HG03095 (cell line): ENCODE measurements around the gene TMEM117.
A peak's percentile ranks its signal among the peaks of the same experiment; 100 is the strongest.

ENCODE experiments used
- ATAC-seq: cut with Tn5 transposase; IDR thresholded peaks from one replicate; pipeline ENCODE4 v1.9.1; 2021; ENCODE audit warnings: moderate library complexity; ENCODE audit not compliant: unreplicated experiment

Gene TMEM117

DNA sequence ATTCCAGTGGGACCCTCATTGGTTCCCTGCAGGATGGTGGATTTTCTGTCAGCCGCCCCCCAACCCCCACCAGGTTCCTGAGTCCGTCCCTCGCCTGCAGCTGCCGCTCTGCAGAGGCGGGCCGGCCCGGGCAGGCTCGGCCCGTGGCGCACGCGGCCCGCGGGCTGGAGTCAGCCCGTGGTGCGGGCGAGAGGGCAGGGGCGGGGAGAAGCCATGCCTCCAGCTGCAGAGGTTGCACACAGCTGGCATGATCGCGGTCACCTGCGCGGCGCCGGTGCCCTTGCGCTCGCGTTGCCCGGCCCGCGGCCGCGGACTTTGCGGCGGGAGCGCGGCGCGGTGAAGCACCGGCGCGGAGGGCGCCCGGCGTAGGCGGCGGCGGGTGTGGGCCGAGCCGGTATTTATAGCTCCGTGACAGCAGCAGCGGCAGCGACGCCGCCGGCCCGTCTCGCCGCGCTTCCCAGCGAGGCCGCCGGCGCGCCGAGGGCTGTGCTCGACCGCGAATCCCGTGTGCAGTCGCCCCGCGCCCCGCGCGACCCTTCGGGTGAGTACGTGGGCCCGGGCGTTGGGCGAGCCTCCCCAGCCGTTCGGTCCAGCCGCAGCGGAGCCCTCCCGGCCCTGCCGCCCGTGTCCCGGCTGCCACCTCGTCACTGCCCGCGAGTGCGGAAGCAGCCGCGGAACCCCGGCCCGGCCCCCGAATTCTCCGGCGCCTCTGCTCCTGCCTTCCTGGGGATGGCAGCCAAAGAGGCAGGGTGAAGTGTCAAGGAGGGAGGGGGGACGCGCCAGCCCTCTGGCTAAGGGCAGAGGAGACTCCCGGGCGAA is at the start of gene TMEM117:
Gene TMEM117 (plus strand): TSS at position 426 of the 819 bp plus-strand sequence.
- peak; percentile 74 for ATAC-seq

- ATAC-seq, result no peak
Measured at GRCh38 chr12:43786899-43787693, 48.8 kb upstream of the TMEM117 start.

DNA sequence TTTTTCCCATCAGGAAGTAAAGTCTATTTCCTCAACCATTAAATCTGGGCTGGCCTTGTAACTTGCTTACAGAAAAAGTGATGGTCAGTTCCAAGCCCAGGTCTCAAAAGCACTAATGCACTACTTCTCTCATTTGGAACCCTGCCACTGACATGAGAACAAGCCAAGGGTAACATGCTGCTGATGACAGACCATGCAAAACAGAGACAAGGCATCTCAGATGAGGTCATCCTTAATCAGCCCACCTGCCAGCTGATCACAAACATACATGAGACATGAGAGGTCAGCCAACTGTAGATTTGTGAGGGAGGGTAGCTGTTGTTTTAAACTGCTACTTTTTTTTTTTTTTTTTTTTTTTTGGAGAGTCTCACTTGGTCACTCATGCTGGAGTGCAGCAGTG is 45.9 kb upstream of the TMEM117 start:
- ATAC-seq, result no peak

DNA sequence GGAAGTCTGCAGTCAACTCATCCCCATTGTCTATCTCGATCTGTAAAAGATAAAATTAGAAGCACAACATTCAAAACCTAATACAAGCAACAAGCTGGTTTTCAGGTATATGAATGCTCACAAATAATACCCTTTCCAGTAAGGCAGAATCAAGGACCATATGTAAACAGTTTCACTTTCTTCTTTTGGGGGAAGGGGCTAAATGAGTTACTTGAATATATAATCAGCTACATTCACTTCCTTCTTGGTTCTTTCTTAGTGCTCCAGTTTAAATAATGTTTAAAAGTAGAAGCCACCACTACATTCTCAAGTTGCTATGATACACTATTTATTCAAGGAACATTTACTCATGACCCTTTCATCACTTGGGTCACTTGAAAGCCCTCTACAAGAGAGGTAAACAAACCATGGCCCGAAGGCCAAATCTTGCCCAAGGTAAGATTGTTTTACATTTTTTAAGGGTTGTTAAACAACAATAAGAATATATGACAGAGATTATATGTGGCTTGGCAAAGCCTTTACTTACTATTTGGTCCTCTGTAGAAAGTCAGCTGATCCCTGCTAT is 40.1 kb upstream of the TMEM117 start:
- peak; percentile 56 for ATAC-seq

GRCh38 chr12:43797561-43798217 is 38.2 kb upstream of the TMEM117 start:
- no peak for ATAC-seq

GRCh38 chr12:43805149-43805859 is 30.6 kb upstream of the TMEM117 start:
- no peak for ATAC-seq

DNA sequence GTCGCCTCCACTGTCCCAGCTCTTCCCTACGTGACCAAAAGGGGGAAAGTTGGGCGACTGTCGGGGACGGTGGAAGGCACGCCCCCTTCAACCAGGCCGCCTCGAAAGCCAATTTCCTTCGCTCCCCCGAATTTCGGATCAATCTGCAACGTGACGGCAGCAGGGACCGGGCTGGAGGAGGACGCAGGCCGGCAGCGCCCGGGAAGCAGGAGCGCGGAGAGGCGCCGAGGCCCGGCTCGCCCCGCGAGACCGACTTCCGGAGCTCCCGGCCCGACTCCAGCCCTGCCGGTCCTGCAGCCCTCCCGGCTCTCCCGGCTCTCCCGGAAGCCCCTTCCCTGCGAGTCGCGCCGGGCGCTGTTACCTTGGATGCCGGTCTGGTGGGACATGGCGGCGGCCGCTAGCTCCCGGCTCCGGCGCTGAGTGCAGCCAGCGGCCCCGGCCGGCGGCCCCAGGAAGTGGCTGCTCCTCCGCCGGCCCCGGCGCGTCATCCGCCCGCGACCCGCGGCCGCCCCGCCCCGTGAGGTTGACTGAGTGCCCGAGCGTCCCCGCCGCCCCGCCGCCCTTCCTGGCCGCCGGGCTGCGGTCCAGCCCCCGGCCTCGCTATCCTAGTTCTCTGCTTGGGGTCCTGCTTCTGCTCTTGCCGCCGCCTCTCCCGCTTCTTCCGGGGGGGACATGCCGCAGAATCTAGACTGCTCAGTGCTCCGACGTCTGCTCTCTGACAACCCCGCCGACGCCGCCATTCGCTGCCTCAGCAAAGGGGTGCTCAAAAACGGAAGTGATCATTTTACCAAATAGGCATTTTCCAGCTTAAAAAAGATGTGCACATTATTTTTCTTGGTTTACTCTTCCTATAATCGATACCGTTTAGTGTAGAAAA is 29.8 kb upstream of the TMEM117 start, which contains the start of gene TWF1:
Gene TWF1 (minus strand): TSS at position 458 of the 877 bp plus-strand sequence. CDS start 72 bp downstream, at position 386.
- peak; percentile 96 for ATAC-seq

GRCh38 chr12:43806737-43807072 is 29.2 kb upstream of the TMEM117 start:
- no peak for ATAC-seq

- ATAC-seq, result no peak
Measured at GRCh38 chr12:43807386-43807785, 28.5 kb upstream of the TMEM117 start.

DNA sequence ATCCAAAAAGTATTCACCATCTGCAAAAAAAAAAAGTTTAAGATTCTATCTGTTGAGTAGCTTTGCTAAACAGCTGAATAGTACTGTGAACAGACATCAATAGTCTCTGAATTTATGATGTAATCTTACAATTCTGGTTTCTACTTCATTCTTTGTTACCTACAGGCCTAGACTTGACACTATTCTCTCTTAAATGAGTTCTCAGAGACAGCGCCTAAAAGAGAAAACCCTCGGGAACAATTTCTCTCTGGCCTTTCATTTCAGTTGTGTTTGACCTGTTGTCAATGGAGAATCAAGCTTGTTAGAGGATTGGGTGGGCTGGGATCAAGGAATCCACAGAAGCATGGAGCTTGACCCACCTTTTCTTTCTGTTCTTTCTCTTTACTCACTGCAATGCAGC is 23.8 kb upstream of the TMEM117 start:
- ATAC-seq, result no peak

- no peak for ATAC-seq
Measured at GRCh38 chr12:43812926-43813325, 23.0 kb upstream of the TMEM117 start.

DNA sequence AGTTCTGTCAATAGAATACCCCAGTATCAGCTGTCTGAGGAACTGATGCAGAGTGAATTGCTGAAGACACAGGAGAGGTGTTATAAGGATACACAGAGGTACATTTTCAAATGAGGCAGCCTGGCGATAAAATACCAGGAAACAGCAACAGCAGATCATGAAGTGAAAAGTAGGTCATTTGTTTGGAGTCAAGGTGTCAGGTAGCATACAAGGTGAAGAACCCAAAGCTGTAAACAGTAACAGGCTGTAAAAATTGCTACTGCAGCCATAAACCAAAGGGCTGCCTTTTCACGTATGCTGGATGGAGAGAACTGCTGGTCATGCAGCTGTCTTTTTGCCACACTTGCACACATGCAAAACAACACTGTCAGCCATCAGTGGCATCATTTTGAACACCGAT is 20.5 kb upstream of the TMEM117 start:
- no peak for ATAC-seq

DNA sequence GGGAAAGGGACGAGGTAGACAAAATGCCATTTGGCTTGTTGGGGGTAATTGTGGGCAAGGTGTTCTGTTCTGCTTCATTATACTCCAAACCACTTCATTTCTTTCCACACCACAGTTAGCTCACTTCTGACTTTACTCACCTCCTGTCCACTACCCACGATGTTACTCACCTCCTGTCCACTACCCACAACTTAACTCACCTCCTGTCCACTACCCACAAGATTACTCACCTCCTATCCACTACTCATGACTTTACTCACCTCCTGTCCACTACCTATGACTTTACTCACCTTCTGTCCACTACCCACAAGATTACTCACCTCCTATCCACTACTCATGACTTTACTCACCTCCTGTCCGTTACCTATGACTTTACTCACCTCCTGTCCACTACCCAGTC is 19.7 kb upstream of the TMEM117 start:
- no peak for ATAC-seq

DNA sequence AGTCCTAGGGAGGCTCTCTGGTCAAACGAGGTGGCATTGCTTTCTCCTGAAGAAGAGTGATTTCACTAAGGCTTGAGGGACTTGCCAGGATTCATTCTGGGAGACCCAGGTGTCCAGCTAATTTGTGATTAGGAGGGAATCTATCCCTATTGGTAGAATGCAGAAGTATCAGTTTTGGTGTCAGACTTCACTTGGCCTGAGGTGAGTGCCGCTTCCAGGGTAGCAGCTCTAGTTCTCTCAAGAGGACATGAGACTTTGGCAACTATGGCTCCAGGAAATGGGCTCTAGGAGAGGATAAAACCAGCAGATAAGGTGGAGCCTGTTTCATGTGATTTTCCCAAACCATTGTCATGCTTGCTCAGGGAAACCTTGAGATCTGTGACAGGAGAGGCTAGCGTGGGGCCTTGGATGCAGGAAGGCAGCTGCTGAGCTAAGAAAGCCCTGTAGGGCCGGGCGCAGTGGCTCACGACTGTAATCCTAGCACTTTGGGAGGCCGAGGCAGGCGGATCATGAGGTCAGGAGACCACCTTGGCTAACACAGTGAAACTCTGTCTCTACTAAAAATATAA is 11.6 kb upstream of the TMEM117 start:
- no peak for ATAC-seq

GRCh38 chr12:43826681-43827080 is 9.2 kb upstream of the TMEM117 start:
- ATAC-seq, result no peak

- no peak for ATAC-seq
Measured at GRCh38 chr12:43827093-43827492, 8.8 kb upstream of the TMEM117 start.

DNA sequence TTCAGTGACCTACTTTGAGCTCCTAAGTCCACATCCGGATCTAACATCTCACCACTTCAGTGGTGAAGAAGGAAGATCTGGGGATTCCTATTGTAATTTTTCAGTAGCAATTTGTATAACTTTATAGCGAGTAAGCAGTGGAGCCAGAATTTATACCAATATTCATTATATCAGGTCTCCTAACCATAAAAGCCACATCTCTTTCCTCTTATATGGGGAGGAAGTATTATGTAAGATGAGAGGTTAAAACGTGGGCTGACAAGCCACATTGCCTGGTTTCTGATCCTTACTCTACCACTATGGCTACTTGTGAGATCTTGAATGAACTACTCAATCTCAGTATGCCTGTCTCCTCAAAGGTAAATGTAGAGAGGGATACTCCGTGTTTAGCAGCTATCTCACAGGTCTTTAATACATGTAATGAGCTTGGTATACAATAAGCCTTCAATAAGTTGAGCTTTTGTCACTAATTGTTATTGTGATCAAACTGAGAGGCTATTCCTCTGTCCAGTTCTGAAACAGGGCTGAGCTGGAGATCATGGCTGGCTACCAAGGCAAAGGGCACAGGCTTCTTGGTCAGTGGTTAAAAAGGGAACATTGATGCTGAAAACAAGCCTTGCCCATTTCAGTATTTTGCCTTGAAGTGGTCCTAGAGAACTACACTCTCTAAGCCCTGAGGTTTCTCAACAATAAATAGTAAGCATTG is 3.3 kb upstream of the TMEM117 start:
- no peak for ATAC-seq

DNA sequence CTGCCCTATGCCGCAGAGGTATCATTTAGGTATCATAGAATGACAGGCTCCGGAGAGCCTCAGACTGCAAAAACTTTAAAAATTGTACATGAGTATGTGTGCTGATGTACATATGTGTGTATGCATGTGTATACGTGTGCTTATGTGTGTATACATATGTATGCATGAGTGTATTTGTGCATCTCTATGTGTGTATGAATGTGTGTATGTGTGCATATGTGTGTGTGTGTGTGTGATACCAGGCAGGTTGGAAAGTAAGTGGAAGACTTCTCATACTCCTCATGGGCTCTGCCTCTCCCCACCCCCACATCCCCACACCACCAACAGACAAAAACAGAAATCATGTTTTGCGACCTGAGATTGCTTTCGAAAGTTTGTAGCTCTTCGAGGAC is 621 bp upstream of the TMEM117 start:
- ATAC-seq, result peak; percentile 7
